Peyer's patch (tissue), 4 donors: Measurements from ENCODE around the gene AMBRA1.

Experiments used
- CTCF ChIP-seq, 6 experiments: fragments of 450-650 bp in 4 of 6; fragments of 200-600 bp in 2 of 6; sonication (generic) in 1 of 6; IDR thresholded peaks; one replicate each; pipeline ENCODE4 v1.5.1; 2017 to 2019; ENCODE audit warnings: antibody characterized with exemption in 6 of 6, mild to moderate bottlenecking in 3 of 6, moderate library complexity in 1 of 6
- POLR2A ChIP-seq, 2 donors: fragments of 450-650 bp; IDR thresholded peaks; one replicate each; pipeline ENCODE4 v1.5.1; 2017; ENCODE audit warnings: antibody characterized with exemption in 2 of 2, mild to moderate bottlenecking in 2 of 2, moderate library complexity in 2 of 2

- TF ChIP-seq CTCF (IDR thresholded peaks at IDR 0.05) (no peak), POLR2A (IDR thresholded peaks at IDR 0.05) (no peak)
These were observed 5.7 kb upstream of the AMBRA1 start for GRCh38 chr11:46599340-46600193.
